Measurements from ENCODE around the gene CFL1. TPM values are rescaled to one million over a fixed set of nuclear protein-coding genes. Genes with fewer than 3 reads are reported as not detected.

CFL1 gene
- 960 and 1,056 TPM in 2 replicates for total RNA-seq (2022)
- percentile 92 among the genes with signal in this experiment for Bru-seq, nascent RNA
- percentile 97 among the genes with signal in this experiment for BruChase-seq, experiment 1, labeled RNA remaining after a 2-hour chase
- BruChase-seq, experiment 2, labeled RNA remaining after a 6-hour chase, result percentile 99 among the genes with signal in this experiment
- long read RNA-seq, transcript CFL1-201 (4 exons, 1,234 nt), result major isoform, 2,386 of 2,545 reads
- long read RNA-seq, transcript CFL1-209 (3 exons, 647 nt), result minor isoform, 26 of 2,545 reads
- long read RNA-seq, transcript CFL1-214 (4 exons, 758 nt), result minor isoform, 5 of 2,545 reads
- long read RNA-seq, partial matches to known transcripts, result 2 of 2,545 reads
- long read RNA-seq, other reads (novel, unspliced or antisense), result 119 of 2,545 reads

- no peaks in the 10 kb centered on the region for H3K9me3 Mint-ChIP-seq (ENCODE audit: unreplicated experiment)
- H3K9me3 ChIP-seq, result no peaks in the 10 kb centered on the region
- no TSS peak for BruUV-seq (replicated peaks)
- H3K27me3 ChIP-seq (replicated peaks; ENCODE audit: control insufficient read depth, insufficient read depth, low read length), result no peaks in the 10 kb centered on the region
- intact Hi-C loops (cut with micrococcal nuclease; ENCODE audit: unreplicated experiment), result loop anchor here (1.0 to 5.0 kb wide), 3 partner anchors 39 to 206 kb away; partner anchors contain the start of gene KAT5
- CTCF ChIA-PET, result interaction anchor here (0.8 to 7.7 kb wide), 5 partner anchors 30 to 146 kb away, joined by 3 to 241 read pairs (median 7); partner anchors contain the start of genes AP5B1, CCDC85B, FIBP and KAT5
- H3K36me3 ChIP-seq (ENCODE audit: control insufficient read depth, insufficient read depth, low read length), result peaks cover 9% of the 10 kb centered on the region; the same call in 1 of the 2 replicates
- TF ChIP-seq, protein P1, sequence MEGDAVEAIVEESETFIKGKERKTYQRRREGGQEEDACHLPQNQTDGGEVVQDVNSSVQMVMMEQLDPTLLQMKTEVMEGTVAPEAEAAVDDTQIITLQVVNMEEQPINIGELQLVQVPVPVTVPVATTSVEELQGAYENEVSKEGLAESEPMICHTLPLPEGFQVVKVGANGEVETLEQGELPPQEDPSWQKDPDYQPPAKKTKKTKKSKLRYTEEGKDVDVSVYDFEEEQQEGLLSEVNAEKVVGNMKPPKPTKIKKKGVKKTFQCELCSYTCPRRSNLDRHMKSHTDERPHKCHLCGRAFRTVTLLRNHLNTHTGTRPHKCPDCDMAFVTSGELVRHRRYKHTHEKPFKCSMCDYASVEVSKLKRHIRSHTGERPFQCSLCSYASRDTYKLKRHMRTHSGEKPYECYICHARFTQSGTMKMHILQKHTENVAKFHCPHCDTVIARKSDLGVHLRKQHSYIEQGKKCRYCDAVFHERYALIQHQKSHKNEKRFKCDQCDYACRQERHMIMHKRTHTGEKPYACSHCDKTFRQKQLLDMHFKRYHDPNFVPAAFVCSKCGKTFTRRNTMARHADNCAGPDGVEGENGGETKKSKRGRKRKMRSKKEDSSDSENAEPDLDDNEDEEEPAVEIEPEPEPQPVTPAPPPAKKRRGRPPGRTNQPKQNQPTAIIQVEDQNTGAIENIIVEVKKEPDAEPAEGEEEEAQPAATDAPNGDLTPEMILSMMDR (IDR thresholded peaks at IDR 0.05; ENCODE audit: insufficient read depth in 1 of 2, low read depth in 1 of 2, low read length in 1 of 2, severe bottlenecking in 1 of 2, unreplicated experiment in 1 of 2), result no peak
- DNase-seq, result peak; percentile 98 to 99
- H3K27ac Mint-ChIP-seq (ENCODE audit: unreplicated experiment), result peak within 1 kb of the TSS; percentile 95
- H3K4me1 Mint-ChIP-seq (ENCODE audit: low read depth, unreplicated experiment), result peaks cover 40% of the 10 kb centered on the region
- peak within 1 kb of the TSS; percentile 95 for H3K4me3 ChIP-seq (ENCODE audit: low read depth, low read length)
- POLR2A ChIA-PET, result interaction anchor here (0.6 to 3.0 kb wide), 15 partner anchors 8 to 271 kb away, joined by 3 to 43 read pairs (median 4); partner anchors contain the start of genes CCDC85B, FIBP, KAT5 and RNASEH2C
- H3K4me1 ChIP-seq, result peaks cover 15% of the 10 kb centered on the region
- peak within 1 kb of the TSS; percentile 97 for H3K4me3 Mint-ChIP-seq (ENCODE audit: unreplicated experiment)
- peaks cover 86% of the 10 kb centered on the region for H3K36me3 Mint-ChIP-seq (ENCODE audit: insufficient read depth, unreplicated experiment)
- no peaks in the 10 kb centered on the region for H3K27me3 Mint-ChIP-seq (ENCODE audit: insufficient read depth, unreplicated experiment)
Observed at GRCh38 chr11:65857853-65858680, at the start of gene CFL1. CFL1 (minus strand) TSS chr11:65858180; CDS start chr11:65858099, 81 bp downstream.

GRCh38 chr11:65906602-65907001 lies 48.6 kb upstream of the CFL1 start:
- intact Hi-C loops (cut with micrococcal nuclease; ENCODE audit: unreplicated experiment), result no loop called here
- Histone ChIP-seq H3K36me3 (ENCODE audit: control insufficient read depth, insufficient read depth, low read length) (no peaks in the 10 kb centered on the region), H3K4me3 (ENCODE audit: low read depth, low read length) (no peak overlapping the region), H3K9me3 (no peaks in the 10 kb centered on the region), H3K4me1 (peaks cover 21% of the 10 kb centered on the region), H3K27me3 (replicated peaks; ENCODE audit: control insufficient read depth, insufficient read depth, low read length) (no peaks in the 10 kb centered on the region)
- Mint-ChIP-seq H3K27me3 (ENCODE audit: insufficient read depth, unreplicated experiment) (no peaks in the 10 kb centered on the region), H3K4me1 (ENCODE audit: low read depth, unreplicated experiment) (peaks cover 25% of the 10 kb centered on the region), H3K4me3 (ENCODE audit: unreplicated experiment) (no peak overlapping the region), H3K36me3 (ENCODE audit: insufficient read depth, unreplicated experiment) (no peaks in the 10 kb centered on the region), H3K27ac (ENCODE audit: unreplicated experiment) (no peak overlapping the region), H3K9me3 (ENCODE audit: unreplicated experiment) (no peaks in the 10 kb centered on the region)
- POLR2A ChIA-PET, result no interaction called here
- CTCF ChIA-PET, result interaction anchor here (0.6 to 2.4 kb wide), 4 partner anchors 18 to 138 kb away, joined by 3 to 6 read pairs (median 4); partner anchors contain the start of gene FIBP
- no peak for DNase-seq
- BruUV-seq (replicated peaks), result no TSS peak
- TF ChIP-seq, protein P1 (IDR thresholded peaks at IDR 0.05; ENCODE audit: insufficient read depth in 1 of 2, low read depth in 1 of 2, low read length in 1 of 2, severe bottlenecking in 1 of 2, unreplicated experiment in 1 of 2), result no peak

- no peaks in the 10 kb centered on the region for H3K36me3 ChIP-seq (ENCODE audit: control insufficient read depth, insufficient read depth, low read length)
- no TSS peak for BruUV-seq (replicated peaks)
- Mint-ChIP-seq H3K4me1 (ENCODE audit: low read depth, unreplicated experiment) (peaks cover 22% of the 10 kb centered on the region), H3K27me3 (ENCODE audit: insufficient read depth, unreplicated experiment) (no peaks in the 10 kb centered on the region), H3K4me3 (ENCODE audit: unreplicated experiment) (no peak overlapping the region), H3K27ac (ENCODE audit: unreplicated experiment) (peak overlapping the region; percentile 58), H3K36me3 (ENCODE audit: insufficient read depth, unreplicated experiment) (peaks cover 11% of the 10 kb centered on the region), H3K9me3 (ENCODE audit: unreplicated experiment) (no peaks in the 10 kb centered on the region)
- TF ChIP-seq, protein P1 (IDR thresholded peaks at IDR 0.05; ENCODE audit: insufficient read depth in 1 of 2, low read depth in 1 of 2, low read length in 1 of 2, severe bottlenecking in 1 of 2, unreplicated experiment in 1 of 2), result no peak
- no peak overlapping the region for H3K4me3 ChIP-seq (ENCODE audit: low read depth, low read length)
- POLR2A ChIA-PET, result interaction anchor here (1.0 kb wide), 1 partner anchor 13 kb away, joined by 4 read pairs; no protein-coding TSS in a partner anchor
- no peaks in the 10 kb centered on the region; the same call in 1 of the 2 replicates for H3K27me3 ChIP-seq (replicated peaks; ENCODE audit: control insufficient read depth, insufficient read depth, low read length)
- CTCF ChIA-PET, result interaction anchor here (3.8 kb wide), 1 partner anchor 16 kb away, joined by 36 read pairs; the partner anchor contains the start of gene FIBP
- DNase-seq, result no peak
- intact Hi-C loops (cut with micrococcal nuclease; ENCODE audit: unreplicated experiment), result no loop called here
- no peaks in the 10 kb centered on the region for H3K9me3 ChIP-seq
- peaks cover 25% of the 10 kb centered on the region for H3K4me1 ChIP-seq
Observed at GRCh38 chr11:65903715-65904114, 45.7 kb upstream of the CFL1 start.

Measured in Caco-2 (cell line).